Measurements from ENCODE around the gene CHD5. TPM values are rescaled to one million over a fixed set of nuclear protein-coding genes. Genes with fewer than 3 reads are reported as not detected.

Gene CHD5
- total RNA-seq, 4 donors from 2014 or later: 0.14 to 1.6 (median 1.2) TPM

- no peak for DNase-seq
- 88% methylated on average over 12 of the region's 12 CpGs; no CpG with 5 or more reads in 1 of the 2 donors for WGBS, 2 donors (ENCODE audit: low coverage in 1 of 2)
- H3K4me1 ChIP-seq: peaks cover 0 to 9% (median 7%) of the 10 kb centered on the region in 4 donors
- H3K27me3 ChIP-seq: no peaks in the 10 kb centered on the region
- TF ChIP-seq POLR2AphosphoS5 (IDR thresholded peaks at IDR 0.05): no peak
- no peak for TF ChIP-seq EP300 (IDR thresholded peaks at IDR 0.05; ENCODE audit: low read depth)
- no peak for TF ChIP-seq CTCF (IDR thresholded peaks at IDR 0.05)
- no peak for TF ChIP-seq POLR2A (IDR thresholded peaks at IDR 0.05)
- intact Hi-C loops (cut with DNase I; ENCODE audit: low total_unique reads) (no loop called here), in situ Hi-C loops (cut with MboI; ENCODE audit: low pct_ligation_motif_present in 1 of 4, low pct_unique_long_range_greater_than_20kb in 1 of 4, low sequenced_read_pairs in 3 of 4) (no loop called here)
- no peaks in the 10 kb centered on the region for H3K9me3 ChIP-seq
- H3K27ac ChIP-seq: no peak overlapping the region
- H3K36me3 ChIP-seq: no peaks in the 10 kb centered on the region
- no peak overlapping the region for H3K4me3 ChIP-seq
These were observed 55.8 kb downstream of the CHD5 start for GRCh38 chr1:6124341-6124740.

DNA sequence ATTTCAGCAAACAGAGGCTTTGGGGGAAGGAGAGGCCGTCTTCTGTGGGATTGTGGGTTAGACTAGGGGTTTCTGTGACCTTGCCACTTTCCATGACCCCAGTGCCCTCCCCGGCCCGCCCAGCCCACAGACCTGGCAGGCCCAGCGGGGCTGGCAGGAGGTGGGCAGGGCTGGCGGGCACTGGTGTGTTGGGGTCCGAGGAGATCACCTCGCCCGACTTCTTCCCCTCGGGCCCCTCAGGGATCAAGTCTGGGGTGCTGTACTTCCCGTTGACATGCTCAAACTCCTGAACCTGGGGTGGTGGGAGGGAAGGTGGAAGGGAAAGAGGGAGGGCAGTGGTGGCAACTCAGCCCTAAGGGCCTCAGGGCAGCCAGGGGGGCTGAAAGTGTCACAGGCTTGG lies 56.3 kb downstream of the CHD5 start:
- in situ Hi-C loops (cut with MboI; ENCODE audit: low pct_ligation_motif_present in 1 of 4, low pct_unique_long_range_greater_than_20kb in 1 of 4, low sequenced_read_pairs in 3 of 4): no loop called here
- Histone ChIP-seq H3K9me3 (no peaks in the 10 kb centered on the region), H3K27me3 (no peaks in the 10 kb centered on the region), H3K4me3 (no peak overlapping the region), H3K27ac (no peak overlapping the region), H3K36me3 (no peaks in the 10 kb centered on the region), H3K4me1 (peaks cover 0 to 9% (median 7%) of the 10 kb centered on the region in 4 donors)
- TF ChIP-seq POLR2AphosphoS5 (IDR thresholded peaks at IDR 0.05): no peak
- no peak for TF ChIP-seq CTCF (IDR thresholded peaks at IDR 0.05)
- no peak for TF ChIP-seq POLR2A (IDR thresholded peaks at IDR 0.05)
- no peak for TF ChIP-seq EP300 (IDR thresholded peaks at IDR 0.05; ENCODE audit: low read depth)
- no peak for DNase-seq
- 60 to 75% methylated on average over 1 to 10 of the region's 10 CpGs for WGBS, 2 donors (ENCODE audit: low coverage in 1 of 2)
- intact Hi-C loops (cut with DNase I; ENCODE audit: low total_unique reads): no loop called here

GRCh38 chr1:6123083-6123482 lies 57.0 kb downstream of the CHD5 start:
- no peak overlapping the region for H3K4me3 ChIP-seq
- intact Hi-C loops (cut with DNase I; ENCODE audit: low total_unique reads): no loop called here
- H3K4me1 ChIP-seq: peaks cover 0 to 9% (median 7%) of the 10 kb centered on the region in 4 donors
- H3K27me3 ChIP-seq: no peaks in the 10 kb centered on the region
- H3K27ac ChIP-seq: no peak overlapping the region
- H3K9me3 ChIP-seq: no peaks in the 10 kb centered on the region
- in situ Hi-C loops (cut with MboI; ENCODE audit: low pct_ligation_motif_present in 1 of 4, low pct_unique_long_range_greater_than_20kb in 1 of 4, low sequenced_read_pairs in 3 of 4): no loop called here
- H3K36me3 ChIP-seq: no peaks in the 10 kb centered on the region
- 67% methylated on average over 3 to 7 of the region's 7 CpGs for WGBS, 2 donors (ENCODE audit: low coverage in 1 of 2)
- no peak for DNase-seq
- TF ChIP-seq CTCF (IDR thresholded peaks at IDR 0.05) (no peak), POLR2AphosphoS5 (IDR thresholded peaks at IDR 0.05) (no peak), EP300 (IDR thresholded peaks at IDR 0.05; ENCODE audit: low read depth) (no peak), POLR2A (IDR thresholded peaks at IDR 0.05) (no peak)

- in situ Hi-C loops (cut with MboI; ENCODE audit: low pct_ligation_motif_present in 1 of 4, low pct_unique_long_range_greater_than_20kb in 1 of 4, low sequenced_read_pairs in 3 of 4): no loop called here
- Histone ChIP-seq H3K36me3 (no peaks in the 10 kb centered on the region), H3K4me3 (no peak overlapping the region), H3K27me3 (no peaks in the 10 kb centered on the region), H3K9me3 (peaks cover 0 to 5% of the 10 kb centered on the region in 2 donors), H3K27ac (no peak overlapping the region), H3K4me1 (peaks cover 0 to under 1% (median 0%) of the 10 kb centered on the region in 4 donors)
- WGBS, 2 donors (ENCODE audit: low coverage in 1 of 2): 83 to 94% methylated on average over 1 to 17 of the region's 17 CpGs
- TF ChIP-seq POLR2A (IDR thresholded peaks at IDR 0.05) (no peak), CTCF (IDR thresholded peaks at IDR 0.05) (no peak), POLR2AphosphoS5 (IDR thresholded peaks at IDR 0.05) (no peak), EP300 (IDR thresholded peaks at IDR 0.05; ENCODE audit: low read depth) (no peak)
- intact Hi-C loops (cut with DNase I; ENCODE audit: low total_unique reads): no loop called here
- no peak for DNase-seq
These were observed 58.3 kb downstream of the CHD5 start for GRCh38 chr1:6121651-6122370.
